ENCODE measurements around the gene RBL2.

DNA sequence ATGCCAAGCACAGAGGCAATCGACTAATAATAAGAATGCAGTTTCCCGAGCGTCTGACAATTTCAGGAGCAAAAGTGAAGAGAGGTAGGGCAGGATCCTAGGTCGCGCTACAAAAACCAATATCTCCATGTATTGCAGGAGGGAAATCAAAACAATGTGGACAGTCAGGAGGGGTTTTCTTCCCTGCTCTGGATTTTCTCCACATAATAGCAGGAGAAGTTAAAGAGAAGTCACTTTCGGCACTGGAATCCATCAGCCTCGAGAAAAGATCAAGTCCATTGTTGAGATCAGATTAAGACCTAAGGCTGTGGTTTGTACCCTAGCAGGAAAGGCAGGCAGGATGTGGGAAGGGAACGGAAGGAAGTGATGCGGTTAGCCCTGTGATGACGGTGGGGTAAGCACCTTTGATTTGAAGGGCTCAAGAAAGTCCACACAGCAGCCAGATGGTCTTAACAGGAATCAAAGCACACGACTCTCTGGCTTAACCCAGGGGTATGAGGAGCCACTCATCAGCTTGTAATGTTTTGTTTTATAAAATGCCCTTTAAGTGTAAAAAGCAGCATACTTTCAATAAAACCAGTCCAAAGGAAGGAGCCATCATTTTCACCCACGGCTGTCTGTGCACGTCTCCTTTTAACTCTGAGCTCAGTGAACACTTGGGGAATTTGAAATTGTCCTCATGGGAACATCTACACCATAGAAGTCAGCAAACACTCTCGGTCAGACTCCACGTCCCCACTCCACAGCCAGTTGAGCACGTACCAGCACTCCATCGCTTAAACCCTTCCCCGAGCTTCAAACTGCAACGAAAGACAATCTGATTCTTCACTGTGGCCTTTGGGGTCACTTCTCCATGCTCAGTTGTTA lies 84.5 kb downstream of the RBL2 start:
- TF ChIP-seq, protein P1, sequence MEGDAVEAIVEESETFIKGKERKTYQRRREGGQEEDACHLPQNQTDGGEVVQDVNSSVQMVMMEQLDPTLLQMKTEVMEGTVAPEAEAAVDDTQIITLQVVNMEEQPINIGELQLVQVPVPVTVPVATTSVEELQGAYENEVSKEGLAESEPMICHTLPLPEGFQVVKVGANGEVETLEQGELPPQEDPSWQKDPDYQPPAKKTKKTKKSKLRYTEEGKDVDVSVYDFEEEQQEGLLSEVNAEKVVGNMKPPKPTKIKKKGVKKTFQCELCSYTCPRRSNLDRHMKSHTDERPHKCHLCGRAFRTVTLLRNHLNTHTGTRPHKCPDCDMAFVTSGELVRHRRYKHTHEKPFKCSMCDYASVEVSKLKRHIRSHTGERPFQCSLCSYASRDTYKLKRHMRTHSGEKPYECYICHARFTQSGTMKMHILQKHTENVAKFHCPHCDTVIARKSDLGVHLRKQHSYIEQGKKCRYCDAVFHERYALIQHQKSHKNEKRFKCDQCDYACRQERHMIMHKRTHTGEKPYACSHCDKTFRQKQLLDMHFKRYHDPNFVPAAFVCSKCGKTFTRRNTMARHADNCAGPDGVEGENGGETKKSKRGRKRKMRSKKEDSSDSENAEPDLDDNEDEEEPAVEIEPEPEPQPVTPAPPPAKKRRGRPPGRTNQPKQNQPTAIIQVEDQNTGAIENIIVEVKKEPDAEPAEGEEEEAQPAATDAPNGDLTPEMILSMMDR (IDR thresholded peaks at IDR 0.05 in 8 of 11, conservative IDR thresholded peaks at IDR 0.05 in 3 of 11), result no peak
- no peak for TF ChIP-seq POLR2A (IDR thresholded peaks at IDR 0.05)
- peak in 2 of 3 donors; percentile 31 to 98 for TF ChIP-seq POLR2AphosphoS5 (IDR thresholded peaks at IDR 0.05)
